H9 (cell line): ENCODE results near the gene FAM204A. TPM values are rescaled to one million over a fixed set of nuclear protein-coding genes. Genes with fewer than 3 reads are reported as not detected.
A peak's percentile ranks its signal among the peaks of the same experiment; 100 is the strongest.

ENCODE experiments used
- DNase-seq: peaks from one replicate; pipeline ENCODE4 v3.0.0-alpha.2; 2017
- H2AFZ ChIP-seq: one replicate; pipeline ENCODE4 v1.6.1; 2013; ENCODE audit warnings: mild to moderate bottlenecking, low read length, control low read depth, moderate library complexity
- H2AK5ac ChIP-seq: 2 replicates; pipeline ENCODE4 v1.6.1; 2013; ENCODE audit warnings: low read length, control low read depth, mixed read lengths; ENCODE audit not compliant: insufficient read length
- H2BK120ac ChIP-seq: one replicate; pipeline ENCODE4 v1.6.1; 2013; ENCODE audit warnings: low read depth, mild to moderate bottlenecking, low read length, control low read depth, inconsistent platforms; ENCODE audit not compliant: poor library complexity, severe bottlenecking
- H2BK12ac ChIP-seq: 2 replicates; pipeline ENCODE4 v1.6.1; 2013; ENCODE audit warnings: low read length, control low read depth, mixed read lengths, low read depth; ENCODE audit not compliant: insufficient read length
- H2BK15ac ChIP-seq: 2 replicates; pipeline ENCODE4 v1.6.1; 2013; ENCODE audit warnings: low read depth, low read length, control low read depth
- H2BK20ac ChIP-seq: one replicate; pipeline ENCODE4 v1.6.1; 2013; ENCODE audit warnings: low read depth, mild to moderate bottlenecking, low read length, control low read depth, inconsistent platforms; ENCODE audit not compliant: poor library complexity, severe bottlenecking
- H2BK5ac ChIP-seq: 2 replicates; pipeline ENCODE4 v1.6.1; 2013; ENCODE audit warnings: low read length, control low read depth, mixed read lengths; ENCODE audit not compliant: insufficient read length
- H3K14ac ChIP-seq: 2 replicates; pipeline ENCODE4 v1.6.1; 2013; ENCODE audit warnings: low read length, control low read depth; ENCODE audit not compliant: insufficient read depth
- H3K18ac ChIP-seq: 2 replicates; pipeline ENCODE4 v1.6.1; 2013; ENCODE audit warnings: low read depth, mild to moderate bottlenecking, mixed read lengths, low read length, control low read depth; ENCODE audit not compliant: insufficient read length
- H3K23ac ChIP-seq: 2 replicates; pipeline ENCODE4 v1.6.1; 2013; ENCODE audit warnings: low read length, control low read depth, mixed read lengths, low read depth; ENCODE audit not compliant: insufficient read length
- H3K23me2 ChIP-seq: 2 replicates; pipeline ENCODE4 v1.6.1; 2013; ENCODE audit warnings: low read depth, mild to moderate bottlenecking, mixed read lengths, low read length, control low read depth; ENCODE audit not compliant: insufficient read length, poor library complexity, severe bottlenecking
- H3K27ac ChIP-seq: 2 replicates; pipeline ENCODE4 v1.5.1; 2013; ENCODE audit warnings: low read length, control low read depth, mixed read lengths, low read depth; ENCODE audit not compliant: insufficient read length
- H3K27me3 ChIP-seq: 2 replicates; pipeline ENCODE4 v1.6.1; 2013; ENCODE audit warnings: low read length, control low read depth, inconsistent platforms; ENCODE audit not compliant: insufficient read depth
- H3K4ac ChIP-seq: 2 replicates; pipeline ENCODE4 v1.6.1; 2013; ENCODE audit warnings: low read depth, mild to moderate bottlenecking, control low read depth, inconsistent platforms, low read length, moderate library complexity
- H3K4me1 ChIP-seq: 2 replicates; pipeline ENCODE4 v1.6.1; 2013; ENCODE audit warnings: low read length, control low read depth, inconsistent platforms; ENCODE audit not compliant: insufficient read depth
- H3K4me2 ChIP-seq: 2 replicates; pipeline ENCODE4 v1.6.1; 2013; ENCODE audit warnings: low read length, control low read depth, mixed read lengths; ENCODE audit not compliant: insufficient read length, insufficient read depth
- H3K56ac ChIP-seq: 2 replicates; pipeline ENCODE4 v1.6.1; 2013; ENCODE audit warnings: low read depth, mild to moderate bottlenecking, mixed read lengths, low read length, control low read depth; ENCODE audit not compliant: insufficient read length
- H3K79me1 ChIP-seq: 2 replicates; pipeline ENCODE4 v1.6.1; 2013; ENCODE audit warnings: low read depth, mild to moderate bottlenecking, moderate library complexity, low read length, control low read depth, inconsistent platforms; ENCODE audit not compliant: insufficient read depth, poor library complexity, severe bottlenecking
- H3K79me2 ChIP-seq: 2 replicates; pipeline ENCODE4 v1.6.1; 2013; ENCODE audit warnings: low read length, control low read depth, inconsistent platforms; ENCODE audit not compliant: insufficient read depth
- H3K9ac ChIP-seq: 2 replicates; pipeline ENCODE4 v1.6.1; 2013; ENCODE audit warnings: low read length, control low read depth, mixed read lengths; ENCODE audit not compliant: insufficient read length; ENCODE audit errors: extremely low read depth
- H3K9me3 ChIP-seq: one replicate; pipeline ENCODE4 v1.6.1; 2013; ENCODE audit warnings: low read depth, low read length, inconsistent platforms; ENCODE audit not compliant: control insufficient read depth
- H3T11ph ChIP-seq: one replicate; pipeline ENCODE4 v1.6.1; 2013; ENCODE audit warnings: mild to moderate bottlenecking, low read length, control low read depth, inconsistent platforms
- H4K20me1 ChIP-seq: one replicate; pipeline ENCODE4 v1.6.1; 2013; ENCODE audit not compliant: control insufficient read depth, insufficient read length, insufficient read depth
- H4K5ac ChIP-seq: 2 replicates; pipeline ENCODE4 v1.6.1; 2013; ENCODE audit warnings: low read depth, mild to moderate bottlenecking, mixed read lengths, low read length, control low read depth; ENCODE audit not compliant: insufficient read length
- H4K8ac ChIP-seq: replicated peaks from 2 replicates; pipeline ENCODE4 v1.6.1; 2013; ENCODE audit warnings: low read length, control low read depth, mixed read lengths, low read depth; ENCODE audit not compliant: insufficient read length
- H4K91ac ChIP-seq: 2 replicates; pipeline ENCODE4 v1.6.1; 2013; ENCODE audit warnings: low read depth, mild to moderate bottlenecking, moderate library complexity, mixed read lengths, low read length, control low read depth; ENCODE audit not compliant: insufficient read length
- H3K27ac Mint-ChIP-seq, 3 experiments: 2 replicates in 2 of 3; 3 replicates in 1 of 3; pipeline ENCODE4 v1.8.0; 2020 to 2021; ENCODE audit warnings: mixed read lengths in 3 of 3, mild to moderate bottlenecking in 1 of 3, moderate library complexity in 1 of 3
- H3K27me3 Mint-ChIP-seq: 2 replicates; pipeline ENCODE4 v1.8.0; 2021; ENCODE audit warnings: low read depth, mild to moderate bottlenecking, moderate library complexity, mixed read lengths
- H3K36me3 Mint-ChIP-seq, 3 experiments: 2 replicates in 2 of 3; 3 replicates in 1 of 3; pipeline ENCODE4 v1.8.0; 2020 to 2021; ENCODE audit warnings: low read depth in 3 of 3, mixed read lengths in 3 of 3; ENCODE audit not compliant: insufficient read depth in 1 of 3
- H3K4me1 Mint-ChIP-seq, 2 experiments: 2 replicates each; pipeline ENCODE4 v1.8.0; 2020; ENCODE audit warnings: mixed read lengths in 2 of 2
- H3K4me3 Mint-ChIP-seq, 2 experiments: 2 replicates in 1 of 2; 3 replicates in 1 of 2; pipeline ENCODE4 v1.8.0; 2020 to 2021; ENCODE audit warnings: mild to moderate bottlenecking in 2 of 2, mixed read lengths in 2 of 2, moderate library complexity in 1 of 2
- H3K9me3 Mint-ChIP-seq, 2 experiments: 2 replicates in 1 of 2; 3 replicates in 1 of 2; pipeline ENCODE4 v1.8.0; 2020; ENCODE audit warnings: mild to moderate bottlenecking in 2 of 2, mixed read lengths in 2 of 2, moderate library complexity in 1 of 2
- WGBS: extraction: QIAGEN DNeasy Blood & Tissue Kit; methylation state at CpG from one replicate; pipeline ENCODE4 v1.1.7; 2013; ENCODE audit warnings: missing lambda C conversion rate, low lambda C conversion rate, mixed read lengths; ENCODE audit not compliant: insufficient read length; ENCODE audit errors: extremely low coverage; 5-methylcytosine and 5-hydroxymethylcytosine counted together
- total RNA-seq: library from RNA; stranded (reverse); gene quantifications from 2 replicates; pipeline ENCODE4 v1.2.1, GENCODE V29; 2021
- TF ChIP-seq, protein P1 (sequence below): fragments of 200-600 bp; sonication (generic); conservative IDR thresholded peaks from 3 replicates; pipeline ENCODE4 v1.8.0; 2021; ENCODE audit warnings: antibody characterized with exemption, mild to moderate bottlenecking

Gene FAM204A
- total RNA-seq, 1 experiment from 2014 or later: 42.5 TPM

DNA sequence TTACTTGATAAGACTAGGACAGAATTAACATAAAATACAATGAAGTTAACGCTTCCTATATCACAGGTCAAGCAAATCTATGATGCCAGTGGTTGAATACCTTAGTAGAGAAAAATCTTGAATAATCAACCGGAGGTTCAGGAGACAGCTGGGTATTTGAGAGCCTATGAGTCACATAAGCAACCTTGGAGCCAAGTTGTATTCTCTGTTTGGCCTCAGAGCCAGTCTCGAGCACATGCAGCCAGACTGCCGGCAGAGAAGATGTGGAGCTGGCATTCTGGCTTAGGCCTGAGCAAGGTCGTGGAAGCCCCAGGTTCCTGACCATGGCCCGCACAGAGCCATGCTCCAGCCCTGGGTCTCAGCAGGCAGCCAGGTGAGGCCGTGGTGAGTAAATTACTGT is 90.3 kb downstream of the FAM204A start:
- Histone ChIP-seq H4K5ac (no peak overlapping the region), H4K20me1 (no peaks in the 10 kb centered on the region), H2BK12ac (no peak overlapping the region), H3K4me1 (peaks cover 2% of the 10 kb centered on the region; the same call in 1 of the 2 replicates), H2BK20ac (no peak overlapping the region), H2BK120ac (no peak overlapping the region), H3K79me2 (no peaks in the 10 kb centered on the region), H2BK5ac (no peak overlapping the region), H3K18ac (no peak overlapping the region), H2AK5ac (no peak overlapping the region), H2AFZ (no peak overlapping the region), H3K9me3 (no peaks in the 10 kb centered on the region), H4K8ac (no peak overlapping the region), H3K27ac (no peak overlapping the region), H3K27me3 (peaks cover 20% of the 10 kb centered on the region; the same call in 1 of the 2 replicates), H3K4me2 (no peak overlapping the region), H3K23me2 (no peaks in the 10 kb centered on the region), H3K56ac (no peak overlapping the region), H3K4ac (no peak overlapping the region), H3T11ph (no peak overlapping the region), H3K14ac (no peak overlapping the region; the same call in 1 of the 2 replicates), H2BK15ac (no peak overlapping the region), H4K91ac (no peak overlapping the region), H3K79me1 (no peaks in the 10 kb centered on the region), H3K9ac (no peak overlapping the region), H3K23ac (no peak overlapping the region)
- no peak for DNase-seq
- Mint-ChIP-seq H3K27me3 (peaks cover 87% of the 10 kb centered on the region), H3K4me3 (no peak overlapping the region), H3K36me3 (no peaks in the 10 kb centered on the region), H3K27ac (0 out of 7 replicates have a peak overlapping the region, but pooled peaks of 1 of the 3 experiments have one; percentile 17), H3K4me1 (peaks cover 9 to 12% of the 10 kb centered on the region in 2 experiments), H3K9me3 (no peaks in the 10 kb centered on the region; a peak in 1 of 5 replicates)
- WGBS: no CpG with 5 or more reads among the region's 7 CpGs
- TF ChIP-seq, protein P1, sequence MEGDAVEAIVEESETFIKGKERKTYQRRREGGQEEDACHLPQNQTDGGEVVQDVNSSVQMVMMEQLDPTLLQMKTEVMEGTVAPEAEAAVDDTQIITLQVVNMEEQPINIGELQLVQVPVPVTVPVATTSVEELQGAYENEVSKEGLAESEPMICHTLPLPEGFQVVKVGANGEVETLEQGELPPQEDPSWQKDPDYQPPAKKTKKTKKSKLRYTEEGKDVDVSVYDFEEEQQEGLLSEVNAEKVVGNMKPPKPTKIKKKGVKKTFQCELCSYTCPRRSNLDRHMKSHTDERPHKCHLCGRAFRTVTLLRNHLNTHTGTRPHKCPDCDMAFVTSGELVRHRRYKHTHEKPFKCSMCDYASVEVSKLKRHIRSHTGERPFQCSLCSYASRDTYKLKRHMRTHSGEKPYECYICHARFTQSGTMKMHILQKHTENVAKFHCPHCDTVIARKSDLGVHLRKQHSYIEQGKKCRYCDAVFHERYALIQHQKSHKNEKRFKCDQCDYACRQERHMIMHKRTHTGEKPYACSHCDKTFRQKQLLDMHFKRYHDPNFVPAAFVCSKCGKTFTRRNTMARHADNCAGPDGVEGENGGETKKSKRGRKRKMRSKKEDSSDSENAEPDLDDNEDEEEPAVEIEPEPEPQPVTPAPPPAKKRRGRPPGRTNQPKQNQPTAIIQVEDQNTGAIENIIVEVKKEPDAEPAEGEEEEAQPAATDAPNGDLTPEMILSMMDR: no peak
